Thymus (tissue), 11 donors: ENCODE results near the gene MCF2L2. TPM values are rescaled to one million over a fixed set of nuclear protein-coding genes. Genes with fewer than 3 reads are reported as not detected.
A peak's percentile ranks its signal among the peaks of the same experiment; 100 is the strongest.

Experiments used
- DNase-seq, 9 donors: peaks; one replicate each; pipeline ENCODE4 v3.0.0-alpha.2; 2013; ENCODE audit warnings: low spot score in 9 of 9, low read depth in 6 of 9, missing footprints in 1 of 9
- H3K27ac ChIP-seq, 2 donors: one replicate each; pipeline ENCODE4 v1.5.1; 2013; ENCODE audit warnings: control low read depth in 1 of 2, low read depth in 1 of 2, low read length in 1 of 2, mild to moderate bottlenecking in 1 of 2, moderate library complexity in 1 of 2
- H3K27me3 ChIP-seq, 2 donors: one replicate each; pipeline ENCODE4 v1.5.1; 2013; ENCODE audit warnings: low read length in 1 of 2; ENCODE audit not compliant: control insufficient read depth in 2 of 2, insufficient read depth in 1 of 2
- H3K36me3 ChIP-seq, 2 donors: one replicate each; pipeline ENCODE4 v1.5.1; 2013; ENCODE audit warnings: low read length in 1 of 2, mild to moderate bottlenecking in 1 of 2, moderate library complexity in 1 of 2; ENCODE audit not compliant: control insufficient read depth in 2 of 2, insufficient read depth in 2 of 2
- H3K4me1 ChIP-seq, 2 donors: one replicate each; pipeline ENCODE4 v1.5.1; 2013; ENCODE audit warnings: low read length in 2 of 2; ENCODE audit not compliant: control insufficient read depth in 2 of 2, insufficient read depth in 2 of 2
- H3K4me3 ChIP-seq, 2 donors: one replicate each; pipeline ENCODE4 v1.5.1; 2013; ENCODE audit warnings: low read length in 2 of 2, control low read depth in 1 of 2, mild to moderate bottlenecking in 1 of 2
- H3K9me3 ChIP-seq, 2 donors: one replicate each; pipeline ENCODE4 v1.5.1; 2013; ENCODE audit warnings: low read length in 1 of 2, mild to moderate bottlenecking in 1 of 2; ENCODE audit not compliant: control insufficient read depth in 2 of 2, insufficient read depth in 1 of 2
- WGBS: extraction: QIAGEN DNeasy Blood & Tissue Kit; methylation state at CpG from one replicate; pipeline ENCODE4 v1.1.7; 2013; 5-methylcytosine and 5-hydroxymethylcytosine counted together
- polyA plus RNA-seq: library from polyadenylated mRNA; stranded (reverse); fragments of 200-250 nt; gene quantifications from one replicate; pipeline ENCODE4 v1.2.3, GENCODE V29; 2013
- total RNA-seq: library from RNA; stranded (reverse); fragments of 120-200 nt; gene quantifications from one replicate; pipeline ENCODE4 v1.2.4, GENCODE V29; 2013
- donor health status: healthy.

MCF2L2 gene
- total and polyA plus RNA-seq, 2 donors: 1.0 to 1.1 TPM

- peaks cover 0 to 23% of the 10 kb centered on the region in 2 donors for H3K27me3 ChIP-seq
- no peak for DNase-seq
- H3K4me3 ChIP-seq: no peak overlapping the region
- peaks cover 4 to 22% of the 10 kb centered on the region in 2 donors for H3K4me1 ChIP-seq
- H3K36me3 ChIP-seq: no peaks in the 10 kb centered on the region
- H3K27ac ChIP-seq: no peak overlapping the region
- H3K9me3 ChIP-seq: peaks cover 0 to 8% of the 10 kb centered on the region in 2 donors
- 97% methylated on average over 5 of the region's 5 CpGs for WGBS
These were observed 267.8 kb downstream of the MCF2L2 start for GRCh38 chr3:183160616-183161015.

DNA sequence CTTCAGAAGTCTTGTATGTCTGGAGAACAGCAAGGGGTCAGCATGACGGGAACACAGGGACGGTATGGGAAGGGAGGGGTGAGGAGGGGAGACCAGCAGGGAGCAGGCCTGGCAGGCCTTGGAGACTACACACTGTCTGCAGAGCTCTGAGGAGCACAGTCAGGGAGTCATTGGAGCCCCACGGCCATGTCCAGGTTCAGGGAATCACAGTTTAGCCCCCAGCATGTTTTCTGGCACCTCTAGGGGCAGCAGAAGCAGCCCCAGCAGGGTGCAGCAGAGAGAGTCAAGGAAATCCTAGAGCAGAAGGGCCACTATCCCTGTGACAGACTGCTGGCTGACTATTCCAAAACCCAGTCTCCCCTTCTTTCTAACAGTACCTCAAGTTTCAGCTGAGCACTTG, 269.1 kb downstream of the MCF2L2 start:
- H3K27ac ChIP-seq: no peak overlapping the region
- peaks cover 4 to 22% of the 10 kb centered on the region in 2 donors for H3K4me1 ChIP-seq
- no peaks in the 10 kb centered on the region for H3K36me3 ChIP-seq
- peak in 1 of 9 donors; percentile 43 for DNase-seq
- peaks cover 0 to 8% of the 10 kb centered on the region in 2 donors for H3K9me3 ChIP-seq
- H3K27me3 ChIP-seq: peaks cover 0 to 21% of the 10 kb centered on the region in 2 donors
- no peak overlapping the region for H3K4me3 ChIP-seq
- WGBS: 98% methylated on average over 3 of the region's 3 CpGs

GRCh38 chr3:183158551-183159006, 269.8 kb downstream of the MCF2L2 start:
- peak in 1 of 9 donors; percentile 62 for DNase-seq
- peaks cover 0 to 6% of the 10 kb centered on the region in 2 donors for H3K9me3 ChIP-seq
- H3K4me1 ChIP-seq: peaks cover 4 to 27% of the 10 kb centered on the region in 2 donors
- H3K36me3 ChIP-seq: no peaks in the 10 kb centered on the region
- 84% methylated on average over 3 of the region's 3 CpGs for WGBS
- H3K4me3 ChIP-seq: no peak overlapping the region
- peak overlapping the region in 1 of 2 donors; percentile 33 for H3K27ac ChIP-seq
- peaks cover 0 to 16% of the 10 kb centered on the region in 2 donors for H3K27me3 ChIP-seq

- DNase-seq: no peak
- Histone ChIP-seq H3K27me3 (peaks cover 0 to 13% of the 10 kb centered on the region in 2 donors), H3K4me3 (no peak overlapping the region), H3K27ac (no peak overlapping the region), H3K36me3 (no peaks in the 10 kb centered on the region), H3K9me3 (peaks cover 0 to 1% of the 10 kb centered on the region in 2 donors), H3K4me1 (peaks cover 4 to 32% of the 10 kb centered on the region in 2 donors)
- WGBS: 96% methylated on average over 2 of the region's 2 CpGs
These were observed 270.3 kb downstream of the MCF2L2 start for GRCh38 chr3:183158113-183158512.

DNA sequence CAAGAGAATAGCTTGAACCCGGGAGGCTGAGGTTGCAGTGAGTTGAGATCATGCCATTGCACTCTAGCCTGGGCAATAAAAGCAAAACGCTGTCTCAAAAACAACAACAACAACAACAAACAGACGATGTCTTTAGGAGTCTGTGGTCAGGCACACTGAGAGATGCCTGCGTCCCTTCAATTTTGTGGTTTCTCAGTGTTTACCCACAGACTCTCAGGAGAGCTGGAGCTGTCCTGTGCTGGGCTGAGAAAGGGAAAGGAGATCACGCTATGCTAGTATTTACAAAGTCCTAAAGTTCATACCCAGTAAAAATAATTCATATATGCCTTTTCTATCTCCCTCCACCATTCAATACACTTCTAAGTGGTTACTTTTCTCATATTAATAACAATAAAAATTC, 272.2 kb downstream of the MCF2L2 start:
- WGBS: 88% methylated on average over 5 of the region's 5 CpGs
- Histone ChIP-seq H3K36me3 (no peaks in the 10 kb centered on the region), H3K9me3 (no peaks in the 10 kb centered on the region), H3K27me3 (no peaks in the 10 kb centered on the region), H3K27ac (no peak overlapping the region), H3K4me3 (no peak overlapping the region), H3K4me1 (peaks cover 7 to 36% of the 10 kb centered on the region in 2 donors)
- DNase-seq: no peak

DNA sequence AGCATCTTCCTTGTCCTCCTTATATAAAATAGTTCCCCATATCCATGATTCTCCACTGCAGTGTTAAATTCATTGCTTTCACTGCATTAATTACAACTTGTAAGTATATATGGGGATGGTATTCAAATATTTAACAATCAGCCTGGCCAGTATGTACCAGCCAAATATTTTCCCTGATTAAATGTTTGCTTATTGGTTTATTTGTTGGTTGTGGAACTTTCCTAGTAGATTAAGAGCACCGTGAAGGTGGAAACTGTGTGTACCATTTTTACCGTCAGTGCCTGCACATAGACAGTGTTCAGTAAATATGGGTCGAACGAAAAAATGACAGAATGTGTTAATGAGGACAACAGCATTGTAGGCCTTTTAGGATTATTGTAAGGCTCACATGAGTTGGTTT, 272.9 kb downstream of the MCF2L2 start:
- Histone ChIP-seq H3K4me1 (peaks cover 7 to 36% of the 10 kb centered on the region in 2 donors), H3K36me3 (no peaks in the 10 kb centered on the region), H3K4me3 (no peak overlapping the region), H3K9me3 (no peaks in the 10 kb centered on the region), H3K27me3 (no peaks in the 10 kb centered on the region), H3K27ac (no peak overlapping the region)
- DNase-seq: no peak
- 98% methylated on average over 4 of the region's 4 CpGs for WGBS

DNA sequence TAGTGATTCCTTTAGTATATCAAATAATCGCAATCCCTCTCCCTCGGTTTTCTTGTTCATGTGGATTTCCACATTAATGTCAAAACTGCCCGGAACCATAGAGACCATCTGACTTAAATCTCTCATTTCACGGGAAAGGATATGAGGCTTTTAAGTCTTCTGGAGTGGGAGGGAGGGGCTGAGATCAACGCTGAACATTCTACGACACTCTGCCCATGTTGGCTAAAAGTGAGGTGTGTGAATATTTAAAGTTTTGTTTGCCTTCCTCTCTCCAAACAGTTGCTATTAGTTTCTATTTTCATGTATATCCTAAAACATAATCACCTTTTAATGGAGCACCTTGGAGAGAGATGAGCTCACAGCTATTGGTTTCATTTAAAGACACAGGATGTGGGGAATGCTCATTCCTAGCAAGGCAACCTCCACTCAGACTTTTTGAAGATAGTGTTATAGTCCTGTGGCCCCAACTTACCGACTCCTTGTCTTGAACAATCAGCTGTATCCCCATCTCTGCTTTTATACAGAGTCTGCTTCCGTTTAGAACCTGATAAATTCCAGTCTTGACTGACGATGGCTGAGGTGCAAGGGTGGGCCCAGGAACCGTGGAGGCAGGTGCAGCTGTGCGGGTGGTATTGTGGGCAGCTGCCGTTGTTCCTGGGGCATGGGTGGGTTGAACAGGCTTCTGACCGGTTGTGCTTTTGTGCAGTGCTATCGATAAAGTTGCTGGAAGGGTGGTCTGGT, 275.0 kb downstream of the MCF2L2 start:
- DNase-seq: no peak
- 94% methylated on average over 14 of the region's 14 CpGs for WGBS
- H3K4me3 ChIP-seq: no peak overlapping the region
- no peaks in the 10 kb centered on the region for H3K36me3 ChIP-seq
- H3K9me3 ChIP-seq: no peaks in the 10 kb centered on the region
- no peak overlapping the region for H3K27ac ChIP-seq
- H3K4me1 ChIP-seq: peaks cover 7 to 30% of the 10 kb centered on the region in 2 donors
- no peaks in the 10 kb centered on the region for H3K27me3 ChIP-seq

DNA sequence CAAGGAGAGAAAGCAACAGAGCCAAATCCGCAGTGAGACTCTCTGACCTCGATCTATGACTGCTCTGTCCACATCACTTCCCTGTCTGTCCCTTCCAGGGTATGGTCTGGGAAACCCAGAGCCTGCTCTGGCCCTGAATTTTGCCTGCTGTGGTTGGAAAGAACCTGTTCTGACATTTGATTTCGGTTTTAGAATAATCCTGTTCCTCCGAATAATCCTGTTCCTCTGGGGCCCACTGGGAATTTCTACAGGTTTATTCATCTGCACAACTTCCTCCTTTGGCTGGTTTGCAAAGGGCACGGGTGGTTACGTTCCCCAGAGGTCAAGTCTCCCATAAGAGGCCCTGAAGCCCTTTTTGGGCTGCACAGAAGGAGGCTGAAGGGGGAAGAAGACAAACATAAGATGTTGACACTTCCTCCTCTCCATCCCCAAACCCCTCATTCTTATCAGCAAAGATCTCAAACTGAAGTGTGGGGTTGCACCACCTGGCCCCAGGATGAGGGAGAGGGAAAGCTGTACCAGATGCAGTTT, 276.5 kb downstream of the MCF2L2 start:
- Histone ChIP-seq H3K4me1 (peaks cover 7 to 27% of the 10 kb centered on the region in 2 donors), H3K9me3 (no peaks in the 10 kb centered on the region), H3K4me3 (no peak overlapping the region), H3K27me3 (no peaks in the 10 kb centered on the region), H3K27ac (peak overlapping the region in 1 of 2 donors; percentile 55), H3K36me3 (no peaks in the 10 kb centered on the region)
- WGBS: 60% methylated on average over 6 of the region's 6 CpGs
- peak in 3 of 9 donors; percentile 31 to 58 (median 41) for DNase-seq

DNA sequence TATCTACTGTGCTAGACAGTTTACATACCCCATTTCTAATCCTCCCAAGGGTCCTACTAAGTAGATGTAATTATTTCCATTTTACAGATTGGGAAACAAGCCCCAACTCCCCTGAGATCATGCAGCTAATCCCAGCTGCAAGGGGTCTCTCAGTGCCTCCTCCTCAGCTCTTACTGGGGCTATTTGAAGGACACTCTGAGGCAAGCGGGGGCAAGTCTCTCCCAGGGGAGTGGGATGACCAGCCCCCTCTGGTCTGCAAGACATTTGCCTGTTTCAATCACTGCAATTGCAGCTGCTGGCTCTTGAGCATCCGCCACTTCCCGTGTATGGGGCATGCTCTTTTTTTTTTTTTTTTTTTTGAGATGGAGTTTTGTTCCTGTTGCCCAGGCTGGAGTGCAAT, 277.3 kb downstream of the MCF2L2 start:
- Histone ChIP-seq H3K4me1 (peaks cover 7 to 27% of the 10 kb centered on the region in 2 donors), H3K4me3 (no peak overlapping the region), H3K27me3 (no peaks in the 10 kb centered on the region), H3K9me3 (no peaks in the 10 kb centered on the region), H3K36me3 (no peaks in the 10 kb centered on the region), H3K27ac (no peak overlapping the region)
- no peak for DNase-seq
- WGBS: over 99% methylated on average over 3 of the region's 3 CpGs
